ENCODE data around the gene F8.
"Not testable (repeated sequence)": the region's sequence is repeated elsewhere in the genome, so short reads cannot be mapped to it uniquely, and the experiment has no call there.

The F8 gene

GRCh38 chrX:154885057-154885456, 137.5 kb downstream of the F8 start:
- not testable (repeated sequence) for DNase-seq (ENCODE audit: low read depth)

- DNase-seq (ENCODE audit: low read depth) = not testable (repeated sequence)
These were observed 138.5 kb downstream of the F8 start for GRCh38 chrX:154884069-154884468.

GRCh38 chrX:154873329-154873728, 149.2 kb downstream of the F8 start:
- no peak for DNase-seq (ENCODE audit: low read depth)

GRCh38 chrX:154868522-154868921, 154.0 kb downstream of the F8 start:
- DNase-seq (ENCODE audit: low read depth) = not testable (repeated sequence)

- no peak for DNase-seq (ENCODE audit: low read depth)
These were observed 167.3 kb downstream of the F8 start for GRCh38 chrX:154855256-154855655.

- DNase-seq (ENCODE audit: low read depth) = no peak
These were observed 171.4 kb downstream of the F8 start for GRCh38 chrX:154850957-154851611.

GRCh38 chrX:154840856-154841255, 181.7 kb downstream of the F8 start:
- peak; percentile 14 for DNase-seq (ENCODE audit: low read depth)

- DNase-seq (ENCODE audit: low read depth) = no peak
These were observed 186.4 kb downstream of the F8 start for GRCh38 chrX:154836163-154836562.

- no peak for DNase-seq (ENCODE audit: low read depth)
These were observed 188.0 kb downstream of the F8 start, which contains the start of gene SMIM9 for GRCh38 chrX:154834562-154834961. TSS of gene SMIM9 (minus strand) at chrX:154834662. CDS start at chrX:154830856, 3,806 bp downstream.

- DNase-seq (ENCODE audit: low read depth) = no peak
These were observed 188.7 kb downstream of the F8 start for GRCh38 chrX:154833746-154834274.

GRCh38 chrX:154829926-154830442, 192.5 kb downstream of the F8 start:
- no peak for DNase-seq (ENCODE audit: low read depth)

- no peak for DNase-seq (ENCODE audit: low read depth)
These were observed 193.4 kb downstream of the F8 start for GRCh38 chrX:154829134-154829533.

- no peak for DNase-seq (ENCODE audit: low read depth)
These were observed 194.5 kb downstream of the F8 start for GRCh38 chrX:154828016-154828408.

- DNase-seq (ENCODE audit: low read depth) = no peak
These were observed 195.1 kb downstream of the F8 start for GRCh38 chrX:154827194-154828015.

- not testable (repeated sequence) for DNase-seq (ENCODE audit: low read depth)
These were observed 196.9 kb downstream of the F8 start for GRCh38 chrX:154825586-154825985.

- no peak for DNase-seq (ENCODE audit: low read depth)
These were observed 197.9 kb downstream of the F8 start for GRCh38 chrX:154824638-154825037.

GRCh38 chrX:154822029-154822428, 200.5 kb downstream of the F8 start:
- no peak for DNase-seq (ENCODE audit: low read depth)

GRCh38 chrX:154821523-154821922, 201.0 kb downstream of the F8 start:
- no peak for DNase-seq (ENCODE audit: low read depth)

- no peak for DNase-seq (ENCODE audit: low read depth)
These were observed 202.7 kb downstream of the F8 start for GRCh38 chrX:154819771-154820341.

GRCh38 chrX:154818916-154819770, 203.4 kb downstream of the F8 start:
- DNase-seq (ENCODE audit: low read depth) = no peak

GRCh38 chrX:154817048-154817618, 205.4 kb downstream of the F8 start:
- not testable (repeated sequence) for DNase-seq (ENCODE audit: low read depth)
